ENCODE results near the gene THRB. TPM values are rescaled to one million over a fixed set of nuclear protein-coding genes. Genes with fewer than 3 reads are reported as not detected.
A peak's percentile ranks its signal among the peaks of the same experiment; 100 is the strongest.

THRB gene
- total RNA-seq, 1 donor from 2014 or later: 42.4 TPM

GRCh38 chr3:24493746-24494617 lies 668 bp downstream of the THRB start:
- peak; percentile 56 to 58 for DNase-seq (ENCODE audit: low spot score in 2 of 2)
- FAIRE-seq: no peak

- no peak for DNase-seq (ENCODE audit: low spot score in 2 of 2)
- no peak for FAIRE-seq
These were observed 1.6 kb downstream of the THRB start for GRCh38 chr3:24492971-24493551.

DNA sequence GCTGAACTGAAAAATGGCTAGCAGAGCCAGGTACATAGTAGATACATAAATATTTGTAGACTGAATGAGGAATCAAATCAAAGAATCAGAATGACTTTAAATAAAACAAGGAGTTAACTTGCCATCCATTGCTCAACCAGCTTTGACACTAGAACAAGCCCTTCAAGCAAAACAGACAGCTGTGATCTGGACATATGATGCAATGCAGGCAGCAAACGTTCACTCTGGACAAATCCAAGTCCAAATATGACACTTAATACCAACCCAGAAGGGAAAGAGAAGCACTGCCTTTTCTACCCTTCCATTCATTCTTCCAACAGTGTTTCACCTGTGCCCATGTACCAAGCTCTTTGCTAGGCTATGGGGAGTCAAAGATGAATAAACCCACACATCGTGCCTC lies 4.5 kb downstream of the THRB start:
- no peak for FAIRE-seq
- DNase-seq (ENCODE audit: low spot score in 2 of 2): no peak

GRCh38 chr3:24487325-24488262 lies 7.1 kb downstream of the THRB start:
- no peak for DNase-seq (ENCODE audit: low spot score in 2 of 2)
- FAIRE-seq: no peak

DNA sequence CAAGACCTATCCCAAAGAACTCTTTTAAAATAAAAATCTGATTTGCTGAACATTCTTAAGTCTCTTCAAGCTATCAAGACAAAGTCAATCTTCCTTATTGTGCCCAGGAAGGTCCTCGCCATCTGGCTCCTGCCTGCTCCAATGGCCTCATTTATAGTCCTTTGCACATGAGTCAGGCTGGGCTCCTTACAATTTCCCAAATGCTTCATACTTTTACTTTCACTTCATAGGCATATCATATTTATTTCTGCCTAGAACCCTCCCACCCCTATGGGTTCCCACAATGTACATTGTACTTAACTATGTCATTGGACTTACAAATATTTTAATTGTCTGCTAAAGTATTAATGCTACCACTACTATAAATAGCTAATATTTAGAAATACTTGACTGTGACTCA lies 9.1 kb downstream of the THRB start:
- FAIRE-seq (no peak), DNase-seq (ENCODE audit: low spot score in 2 of 2) (no peak)

DNA sequence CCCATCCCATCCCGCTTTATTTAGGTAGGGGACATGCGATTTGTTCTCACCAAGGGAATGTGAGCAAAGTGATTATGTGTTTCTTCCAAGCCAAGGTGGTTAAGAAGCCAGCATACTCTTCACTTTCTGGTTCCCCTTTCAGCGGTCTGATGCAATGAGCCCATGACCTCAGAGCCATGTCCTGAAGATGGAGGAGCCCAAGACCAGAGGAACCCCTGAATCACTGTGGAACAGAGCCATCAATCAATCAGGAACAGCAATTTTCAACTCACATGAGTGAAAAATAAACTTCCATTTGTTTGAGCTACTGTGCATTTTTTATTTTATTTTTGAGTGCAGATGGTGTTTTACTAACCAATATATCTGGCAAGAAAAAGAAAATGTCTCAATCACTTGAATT lies 10.8 kb downstream of the THRB start:
- no peak for DNase-seq (ENCODE audit: low spot score in 2 of 2)
- FAIRE-seq: no peak

DNA sequence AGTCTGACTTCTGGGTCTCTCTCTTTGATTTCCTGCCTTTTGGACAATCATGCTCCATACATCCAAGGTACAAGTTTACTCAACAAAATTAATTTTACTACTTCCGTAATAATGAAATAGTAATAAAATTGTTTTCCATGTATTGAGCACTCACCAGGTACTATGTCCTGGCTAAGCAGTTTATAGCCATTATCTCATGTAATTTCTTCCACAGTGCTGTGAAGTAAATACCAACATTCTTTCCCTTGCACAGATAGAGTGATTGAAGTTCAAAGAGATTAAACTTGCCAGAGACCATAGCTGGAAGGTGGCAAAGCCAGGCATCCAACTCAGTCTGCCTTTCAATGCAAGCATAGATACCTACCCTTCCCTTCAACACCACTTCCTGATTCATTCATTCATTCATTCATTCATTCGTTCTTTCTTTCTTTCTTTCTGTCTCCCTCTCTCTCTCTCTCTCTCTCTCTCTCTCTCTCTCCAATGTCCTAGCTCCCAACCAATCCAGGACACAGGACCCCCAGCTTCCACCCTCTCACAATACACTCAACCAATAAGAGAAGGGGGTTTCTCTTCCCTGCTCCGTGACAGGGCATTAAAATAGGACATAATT lies 12.4 kb downstream of the THRB start:
- no peak for FAIRE-seq

DNA sequence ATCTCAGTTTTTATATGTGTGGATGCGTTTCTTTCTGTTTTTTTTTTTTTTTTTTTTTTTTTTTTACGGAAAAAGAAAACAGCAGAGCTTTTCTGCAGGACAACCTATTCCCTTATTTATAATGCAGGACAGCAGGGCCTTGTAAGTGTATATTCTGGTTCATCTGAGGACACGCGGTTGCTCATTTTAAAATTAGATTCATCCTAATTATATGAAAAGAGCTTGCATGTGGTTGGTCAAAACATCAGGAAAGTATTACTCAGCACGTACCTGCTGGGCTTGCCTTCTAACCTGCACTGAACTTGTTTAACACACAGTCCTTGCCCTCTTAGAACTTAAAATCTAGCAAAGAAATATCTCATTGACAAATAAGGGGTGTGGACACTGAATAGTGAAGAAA lies 13.5 kb downstream of the THRB start:
- FAIRE-seq: no peak
- DNase-seq (ENCODE audit: low spot score in 2 of 2): no peak

More for the DNA sequence above, 12.4 kb downstream of the THRB start:
- no peak for DNase-seq (ENCODE audit: low spot score in 2 of 2)

DNA sequence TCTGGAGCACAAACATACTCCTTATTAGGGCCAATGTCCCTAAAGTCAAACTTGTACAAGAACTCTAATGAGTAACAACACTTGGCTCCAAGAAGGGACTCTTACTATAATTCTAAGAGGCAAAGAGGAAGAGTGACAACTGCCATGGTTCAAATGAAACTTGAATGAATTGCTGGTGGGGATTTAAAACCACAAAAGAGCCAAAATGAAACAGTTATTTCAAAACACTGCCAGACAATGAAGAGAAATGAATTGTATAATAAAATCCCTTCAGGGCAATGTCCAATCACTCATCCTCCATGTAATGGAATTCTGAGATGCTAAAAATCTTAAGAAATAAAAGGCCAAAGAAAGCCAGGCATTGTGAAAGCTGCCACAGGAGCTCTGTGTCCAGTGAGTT lies 14.2 kb downstream of the THRB start:
- no peak for DNase-seq (ENCODE audit: low spot score in 2 of 2)
- FAIRE-seq: no peak

GRCh38 chr3:24479816-24480215 lies 14.8 kb downstream of the THRB start:
- DNase-seq (ENCODE audit: low spot score in 2 of 2) (no peak), FAIRE-seq (no peak)

- DNase-seq (ENCODE audit: low spot score in 2 of 2) (no peak), FAIRE-seq (no peak)
These were observed 17.6 kb downstream of the THRB start for GRCh38 chr3:24476871-24477656.

- DNase-seq (ENCODE audit: low spot score in 2 of 2): no peak
- FAIRE-seq: no peak
These were observed 18.7 kb downstream of the THRB start for GRCh38 chr3:24475925-24476324.

GRCh38 chr3:24474862-24475261 lies 19.8 kb downstream of the THRB start:
- FAIRE-seq (no peak), DNase-seq (ENCODE audit: low spot score in 2 of 2) (no peak)

- FAIRE-seq (no peak), DNase-seq (ENCODE audit: low spot score in 2 of 2) (no peak)
These were observed 22.3 kb downstream of the THRB start for GRCh38 chr3:24472358-24472757.

DNA sequence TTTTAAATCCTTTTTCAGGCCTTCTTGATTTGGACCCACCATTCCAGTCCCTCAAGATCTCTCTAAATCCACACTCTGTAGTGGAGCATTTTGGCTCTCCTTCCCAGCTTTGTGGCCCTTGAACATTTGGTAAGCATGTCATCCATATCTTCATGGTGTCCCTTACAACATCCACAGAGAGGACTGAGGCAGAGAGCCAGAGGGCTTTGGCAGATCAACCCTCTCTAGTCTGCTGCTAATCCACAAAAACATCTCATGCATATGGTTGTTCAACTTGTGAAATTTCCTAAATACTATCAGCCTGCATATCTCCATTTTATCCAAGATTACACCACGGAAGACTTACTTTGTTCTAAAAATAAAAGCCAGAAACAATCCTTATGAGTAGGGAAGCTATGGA lies 23.2 kb downstream of the THRB start:
- DNase-seq (ENCODE audit: low spot score in 2 of 2) (no peak), FAIRE-seq (no peak)

DNA sequence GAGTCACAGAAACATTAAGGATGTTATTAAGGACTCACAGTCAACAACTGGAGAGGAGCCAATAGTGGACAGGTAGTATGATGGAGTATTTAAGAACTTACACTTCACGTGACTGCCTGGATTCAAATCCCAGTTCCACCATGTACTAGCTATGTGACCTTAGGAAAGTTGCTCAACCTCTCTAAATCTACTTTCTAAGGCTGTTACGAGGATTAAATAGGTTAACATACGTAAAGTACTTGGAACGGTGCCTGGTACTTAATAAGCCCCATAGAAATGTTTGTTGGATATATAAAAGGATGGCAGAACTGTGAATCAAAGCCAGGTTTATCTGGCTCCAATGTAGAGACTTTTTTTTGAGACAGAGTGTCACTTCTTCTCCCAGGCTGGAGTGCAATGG lies 24.4 kb downstream of the THRB start:
- no peak for DNase-seq (ENCODE audit: low spot score in 2 of 2)
- no peak for FAIRE-seq

GRCh38 chr3:24464389-24464788 lies 30.3 kb downstream of the THRB start:
- FAIRE-seq (no peak), DNase-seq (ENCODE audit: low spot score in 2 of 2) (no peak)

GRCh38 chr3:24462737-24463136 lies 31.9 kb downstream of the THRB start:
- DNase-seq (ENCODE audit: low spot score in 2 of 2) (no peak), FAIRE-seq (no peak)

DNA sequence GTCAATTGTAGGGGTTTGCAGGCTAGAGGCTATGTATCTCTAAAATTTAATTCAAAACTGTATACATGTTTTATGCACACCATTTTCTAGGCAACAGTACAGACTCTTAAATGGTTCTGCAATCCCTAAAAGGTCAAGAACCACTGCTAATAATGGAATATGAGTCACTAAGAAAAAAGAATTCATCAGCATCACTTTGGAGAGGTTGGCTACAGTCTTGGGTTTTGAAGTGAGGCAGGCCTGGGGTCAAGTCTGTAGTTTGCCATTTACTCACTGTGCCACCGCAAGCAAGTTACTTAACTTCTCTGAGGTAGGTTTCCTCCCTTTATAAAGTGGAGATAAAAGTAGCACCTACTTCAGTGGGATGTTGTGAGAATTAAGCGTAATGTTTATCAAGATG lies 33.7 kb downstream of the THRB start:
- DNase-seq (ENCODE audit: low spot score in 2 of 2) (no peak), FAIRE-seq (no peak)

DNA sequence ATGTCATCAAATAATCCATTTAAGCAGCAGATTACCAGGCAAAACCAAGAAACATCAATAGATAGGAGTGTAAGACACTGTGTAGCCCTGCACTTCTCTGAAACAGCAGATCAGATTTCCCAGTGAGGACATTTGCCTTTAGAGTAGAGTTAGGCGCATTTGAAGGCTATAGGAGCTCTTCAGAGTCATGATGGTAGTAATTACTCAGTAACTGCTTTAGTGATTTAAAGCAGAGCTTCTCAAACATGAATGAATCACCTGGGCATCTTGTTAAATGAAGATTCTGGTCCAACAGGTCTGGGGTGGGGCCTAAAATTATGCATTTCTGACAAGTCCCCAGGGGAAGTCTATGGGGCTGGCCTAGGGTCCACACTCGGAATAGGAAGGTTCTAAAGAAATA lies 36.9 kb downstream of the THRB start:
- FAIRE-seq: no peak
- DNase-seq (ENCODE audit: low spot score in 2 of 2): no peak
